GM23338 (cell line): Measurements from ENCODE around the gene FBLN1.

Source experiments
- CREB1 ChIP-seq: fragments of 250-450 bp; sonication (Bioruptor Pico); IDR thresholded peaks from 2 replicates; pipeline ENCODE4 v1.5.0; 2020; ENCODE audit warnings: low read depth, mild to moderate bottlenecking, moderate library complexity
- CTCF ChIP-seq, 2 experiments: fragments of 200-600 bp in 1 of 2; sonication (generic) in 1 of 2; conservative IDR thresholded peaks; 2 replicates each; pipeline versions ENCODE4 v1.5.1 to v1.6.1; 2016 to 2017; ENCODE audit warnings: antibody characterized with exemption in 2 of 2, low read depth in 2 of 2, mild to moderate bottlenecking in 2 of 2, moderate library complexity in 1 of 2
- EZH2 ChIP-seq: fragments of 200-600 bp; sonication (generic); IDR thresholded peaks from one replicate; pipeline ENCODE4 v1.8.0; 2017; ENCODE audit warnings: antibody characterized with exemption, mild to moderate bottlenecking, low read depth; ENCODE audit not compliant: unreplicated experiment
- NANOG ChIP-seq: IDR thresholded peaks from 2 replicates; pipeline ENCODE4 v1.6.1; 2016; ENCODE audit warnings: antibody characterized with exemption, borderline replicate concordance
- POLR2AphosphoS5 ChIP-seq: IDR thresholded peaks from 2 replicates; pipeline ENCODE4 v1.6.1; 2016; ENCODE audit warnings: antibody characterized with exemption, low read depth
- REST ChIP-seq: IDR thresholded peaks from one replicate; pipeline ENCODE4 v1.6.1; 2018; ENCODE audit warnings: antibody characterized with exemption; ENCODE audit not compliant: unreplicated experiment

GRCh38 chr22:45547016-45547345, 44.3 kb downstream of the FBLN1 start:
- TF ChIP-seq CTCF (conservative IDR thresholded peaks at IDR 0.05; ENCODE audit: low read depth in 2 of 2) (no peak), CREB1 (CRISPR knock-in tag) (no peak), REST (no peak), POLR2AphosphoS5 (no peak), EZH2 (no peak), NANOG (no peak)
